HG03139 (cell line): ENCODE data around the gene TIMM13.
"Not testable (repeated sequence)": the region's sequence is repeated elsewhere in the genome, so short reads cannot be mapped to it uniquely, and the experiment has no call there.

ENCODE experiments used
- ATAC-seq: cut with Tn5 transposase; IDR thresholded peaks from one replicate; pipeline ENCODE4 v1.9.1; 2021; ENCODE audit not compliant: unreplicated experiment

Gene TIMM13

GRCh38 chr19:2432131-2432848, 4.9 kb upstream of the TIMM13 start:
- no peak for ATAC-seq

DNA sequence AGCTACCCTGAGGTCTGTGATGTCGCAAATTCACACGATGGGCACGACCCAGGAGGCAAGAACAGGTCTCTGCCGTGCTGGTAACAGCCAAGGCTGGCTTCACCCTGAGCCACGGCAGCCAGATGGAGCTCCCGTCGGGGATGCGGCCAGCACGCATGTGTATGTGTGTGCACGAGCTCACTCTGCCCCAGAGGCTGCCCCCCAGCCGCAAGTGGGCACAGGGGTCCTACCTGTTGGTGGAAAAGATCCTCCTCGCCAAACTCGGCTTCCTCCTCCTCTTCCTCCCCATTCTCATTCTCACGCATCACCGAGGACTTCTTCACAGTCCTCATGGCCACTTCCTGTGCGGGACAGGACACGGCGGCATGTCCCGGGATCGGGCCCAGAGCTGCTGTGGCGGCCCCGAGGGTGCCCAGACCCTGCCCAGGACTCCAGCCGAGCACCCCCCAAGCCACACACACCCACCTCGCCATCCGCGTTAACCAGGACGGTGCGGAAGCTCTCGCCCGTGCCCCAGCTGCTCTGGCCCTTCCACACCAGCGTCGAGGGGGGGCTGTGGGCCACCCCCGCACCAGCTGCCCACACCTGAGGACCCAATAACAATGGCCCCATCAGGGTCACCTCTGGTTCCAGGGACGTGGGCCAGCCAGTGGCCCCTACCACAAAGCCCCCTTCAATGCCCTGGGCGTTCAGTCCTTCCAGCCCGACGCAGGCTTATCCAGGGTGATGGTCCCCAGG, 4.1 kb upstream of the TIMM13 start:
- no peak for ATAC-seq

GRCh38 chr19:2429917-2430535, 2.6 kb upstream of the TIMM13 start:
- no peak for ATAC-seq

DNA sequence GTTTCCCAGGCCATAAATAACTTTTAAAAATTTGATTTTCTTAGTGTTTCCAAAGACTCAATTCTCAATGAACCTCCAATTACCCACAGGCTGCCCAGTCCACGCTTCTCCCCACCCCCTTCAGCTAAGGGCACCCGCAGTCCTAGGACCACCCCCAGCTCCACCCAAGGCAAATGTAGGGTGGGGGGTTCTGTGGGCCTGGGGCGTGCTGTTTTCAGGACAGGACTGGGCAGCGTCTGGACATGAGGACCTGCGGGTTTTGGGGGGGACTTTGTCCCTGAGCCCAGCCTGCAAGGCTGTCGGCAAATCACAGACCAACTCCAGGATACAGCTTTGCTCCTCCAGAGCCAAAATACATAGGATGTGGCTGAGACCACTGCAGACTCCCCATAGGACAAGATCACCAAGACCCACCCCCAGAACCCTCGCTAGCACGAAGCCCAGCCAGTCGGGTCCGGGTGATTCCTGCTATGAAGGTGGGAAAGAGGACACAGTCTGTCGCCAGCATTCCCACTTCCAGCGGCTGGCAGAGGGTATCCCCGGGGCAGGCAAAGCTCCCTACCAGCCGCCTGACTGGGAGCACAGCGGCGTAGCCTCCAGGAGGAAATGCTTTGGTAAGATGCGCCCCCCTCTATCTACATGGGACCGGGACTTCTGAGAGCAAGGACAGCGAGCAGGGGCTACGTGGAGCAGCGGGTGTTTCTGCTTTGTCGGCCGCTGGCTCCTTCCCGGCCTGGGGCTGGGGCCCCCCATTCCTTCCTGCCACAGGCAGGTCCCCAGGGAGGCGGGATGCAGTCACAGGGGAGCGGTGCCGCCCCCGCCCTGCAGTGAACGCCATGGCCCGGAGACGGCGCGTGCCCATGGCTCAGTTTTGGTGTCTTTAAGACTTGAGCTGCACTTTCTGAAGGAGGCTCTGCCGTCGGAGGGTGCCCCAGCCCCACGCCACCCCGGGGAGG, 1.6 kb upstream of the TIMM13 start:
- ATAC-seq: no peak

DNA sequence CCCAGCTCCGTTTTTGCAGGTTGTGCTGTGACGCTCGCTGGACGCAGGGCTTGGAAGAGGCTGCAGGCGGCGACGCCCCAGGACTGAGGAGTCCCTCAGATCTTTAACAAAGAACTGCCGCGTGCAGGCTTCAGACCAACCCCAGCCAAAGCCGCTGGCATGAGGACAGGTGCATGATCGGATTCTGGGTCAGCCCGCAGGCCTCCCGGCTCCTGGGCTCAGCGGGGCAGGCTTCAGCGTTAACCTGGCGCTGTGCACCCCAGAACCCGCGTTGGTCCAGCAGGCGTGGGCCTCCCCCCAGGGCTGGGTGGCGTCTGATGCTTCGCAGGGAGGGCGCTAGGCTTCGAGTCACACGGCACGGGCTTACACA, 920 bp upstream of the TIMM13 start:
- no peak for ATAC-seq

GRCh38 chr19:2426611-2427428, 566 bp downstream of the TIMM13 start:
- ATAC-seq: peak; percentile 11

- ATAC-seq: no peak
Measured at GRCh38 chr19:2425622-2426581, 1.5 kb downstream of the TIMM13 start.

DNA sequence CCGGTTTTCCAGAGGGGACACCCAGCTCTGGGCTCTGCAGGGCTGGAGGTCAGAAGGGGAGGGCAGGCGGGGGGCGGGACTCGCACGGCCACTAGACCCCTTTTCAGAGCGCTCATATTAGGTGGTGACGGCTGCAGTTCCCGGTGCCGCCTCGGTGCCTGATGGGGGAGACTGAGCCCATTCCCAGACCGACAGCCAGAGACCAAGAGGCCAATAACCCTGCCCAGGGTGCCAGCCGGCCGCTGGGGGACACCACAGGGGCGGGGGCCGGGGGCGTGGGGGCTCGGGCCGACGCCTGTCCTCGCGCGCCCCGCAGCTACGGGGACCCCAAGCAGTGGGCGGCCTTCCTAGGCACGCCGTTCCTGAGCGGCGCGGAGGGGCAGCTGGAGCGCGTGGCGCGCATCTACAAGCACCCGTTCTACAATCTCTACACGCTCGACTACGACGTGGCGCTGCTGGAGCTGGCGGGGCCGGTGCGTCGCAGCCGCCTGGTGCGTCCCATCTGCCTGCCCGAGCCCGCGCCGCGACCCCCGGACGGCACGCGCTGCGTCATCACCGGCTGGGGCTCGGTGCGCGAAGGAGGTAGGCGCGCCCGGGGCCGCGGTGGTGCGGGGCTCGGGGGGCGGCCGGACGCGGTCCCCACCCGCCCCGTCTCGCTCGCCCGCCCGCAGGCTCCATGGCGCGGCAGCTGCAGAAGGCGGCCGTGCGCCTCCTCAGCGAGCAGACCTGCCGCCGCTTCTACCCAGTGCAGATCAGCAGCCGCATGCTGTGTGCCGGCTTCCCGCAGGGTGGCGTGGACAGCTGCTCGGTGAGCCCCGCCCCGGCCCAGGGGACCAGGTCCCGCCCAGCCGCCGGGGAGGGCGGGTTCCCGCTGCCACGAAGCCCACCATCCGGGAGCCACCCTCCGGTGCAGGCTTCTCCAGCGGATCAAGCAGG, 2.4 kb downstream of the TIMM13 start:
- no peak for ATAC-seq

DNA sequence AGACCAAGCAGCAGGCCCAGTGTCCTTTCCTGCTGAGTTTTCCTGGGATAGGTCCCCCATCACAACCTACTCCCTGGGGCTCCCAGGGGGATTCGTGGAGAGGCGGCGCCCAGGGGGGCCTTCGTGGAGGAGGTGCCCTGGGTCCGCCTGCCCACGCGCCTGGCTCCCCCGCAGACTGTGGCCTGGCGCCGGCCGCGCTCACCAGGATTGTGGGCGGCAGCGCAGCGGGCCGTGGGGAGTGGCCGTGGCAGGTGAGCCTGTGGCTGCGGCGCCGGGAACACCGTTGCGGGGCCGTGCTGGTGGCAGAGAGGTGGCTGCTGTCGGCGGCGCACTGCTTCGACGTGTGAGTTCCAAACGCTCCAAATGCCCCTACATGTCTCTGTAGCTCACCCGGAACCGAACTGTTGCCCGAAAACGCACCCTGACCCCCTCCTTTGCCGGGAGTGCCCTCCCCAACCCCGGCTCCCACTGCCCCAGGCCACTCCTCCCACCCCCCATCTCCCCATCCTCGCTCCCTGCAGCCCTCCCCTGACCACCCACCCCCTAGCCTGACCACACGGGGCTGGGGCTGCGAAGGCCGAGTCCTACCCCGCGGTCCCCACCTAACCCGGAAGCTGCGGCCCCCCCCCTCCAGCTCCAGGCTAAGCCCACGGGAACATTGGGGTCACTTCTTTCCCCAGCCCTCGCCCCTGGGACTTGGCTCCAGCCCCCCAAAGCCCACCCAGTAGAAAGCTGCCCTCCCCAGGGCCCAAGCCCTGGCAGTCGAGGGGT, 3.3 kb downstream of the TIMM13 start:
- ATAC-seq: no peak

- no peak for ATAC-seq
Measured at GRCh38 chr19:2423071-2423914, 4.1 kb downstream of the TIMM13 start.

- ATAC-seq: no peak
Measured at GRCh38 chr19:2421581-2422306, 5.6 kb downstream of the TIMM13 start.

DNA sequence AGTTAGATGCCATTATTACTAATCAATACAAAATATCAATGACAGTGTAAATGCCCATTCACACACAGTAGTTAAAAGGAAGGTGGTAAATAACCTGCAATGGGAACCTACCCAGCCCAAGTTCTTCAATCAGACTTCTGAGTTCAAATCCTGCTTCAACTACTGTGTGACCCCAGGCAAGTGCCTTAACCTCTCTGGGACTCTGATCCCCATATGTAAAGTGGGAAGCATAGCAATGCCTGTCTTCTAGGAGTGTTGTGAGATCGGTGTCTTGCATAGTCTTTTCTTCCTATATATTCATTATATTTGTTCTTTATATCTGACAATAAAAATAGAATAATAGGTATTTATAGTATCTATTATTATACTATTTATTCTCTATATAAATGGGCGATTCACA, 6.9 kb downstream of the TIMM13 start:
- ATAC-seq: no peak

DNA sequence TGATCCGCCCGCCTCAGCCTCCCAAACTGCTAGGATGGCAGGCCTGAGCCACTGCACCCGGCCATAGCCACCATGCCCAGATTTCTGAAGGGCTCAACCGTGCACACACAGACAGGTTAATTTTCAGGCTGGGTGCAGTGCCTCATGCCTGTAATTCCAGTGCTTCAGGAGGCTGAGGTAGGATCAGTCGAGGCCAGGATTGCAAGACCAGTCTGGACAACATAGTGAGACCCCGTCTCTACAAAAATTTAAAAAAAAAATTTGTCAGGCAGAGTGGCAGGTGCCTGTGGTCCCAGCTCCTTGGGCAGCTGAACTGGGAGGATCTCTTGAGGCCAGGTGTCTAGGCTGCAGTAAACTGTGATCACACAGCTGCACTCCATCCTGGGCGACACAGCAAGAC, 7.6 kb downstream of the TIMM13 start:
- ATAC-seq: no peak

GRCh38 chr19:2417881-2418406, 9.4 kb downstream of the TIMM13 start:
- ATAC-seq: no peak

DNA sequence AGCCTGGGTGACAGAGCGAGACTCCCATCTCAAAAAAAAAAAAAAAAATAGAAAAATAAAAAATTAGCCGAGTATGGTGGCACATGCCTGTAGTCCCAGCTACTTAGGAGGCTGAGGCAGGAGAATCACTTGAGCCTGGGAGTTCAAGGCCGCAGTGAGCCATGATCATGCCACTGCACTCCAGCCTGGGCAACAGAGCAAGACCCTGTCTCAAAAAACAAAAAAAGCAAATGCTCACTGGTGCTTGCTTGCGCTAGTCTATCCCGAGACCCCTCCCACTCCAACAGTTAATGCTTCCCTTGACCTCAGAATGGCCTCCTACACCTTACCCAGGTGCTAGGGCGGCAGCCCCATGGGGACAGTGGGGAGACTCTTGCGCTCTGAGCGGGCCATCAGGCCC, 9.9 kb downstream of the TIMM13 start:
- ATAC-seq: not testable (repeated sequence)
